DMS 273 treated with DMSO at 0.1 percent for 48 hours (cell line): Measurements from ENCODE around the gene TRIP6.
"Not testable (repeated sequence)": the region's sequence is repeated elsewhere in the genome, so short reads cannot be mapped to it uniquely, and the experiment has no call there.

Experiments
- DNase-seq: peaks from one replicate; lab custom pipeline; 2025; lab: John Stamatoyannopoulos, UW

Gene TRIP6

GRCh38 chr7:100919335-100919734 lies 52.1 kb downstream of the TRIP6 start:
- DNase-seq = not testable (repeated sequence)

- not testable (repeated sequence) for DNase-seq
Measured at GRCh38 chr7:100919779-100920437, 52.7 kb downstream of the TRIP6 start.

DNA sequence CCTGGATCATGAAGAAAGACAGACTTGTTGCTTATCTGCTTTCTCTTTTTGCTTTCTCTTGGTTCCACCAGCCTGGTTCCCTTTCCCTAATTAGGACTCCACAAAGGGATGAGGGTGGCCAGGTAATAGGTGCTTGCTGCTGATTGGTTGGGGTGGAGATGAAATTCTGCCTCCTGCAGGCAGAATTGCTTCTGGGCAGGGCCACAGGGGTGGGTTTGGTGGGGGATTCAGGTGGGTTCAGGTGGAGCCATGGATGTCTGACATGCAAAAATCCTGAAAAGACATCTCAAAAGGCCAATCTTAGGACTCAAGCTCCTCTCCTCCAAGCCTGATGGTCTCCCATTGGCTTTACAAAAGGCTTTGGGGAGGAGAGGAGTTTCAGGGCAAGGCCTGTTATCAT lies 53.9 kb downstream of the TRIP6 start:
- no peak for DNase-seq
